ELR (cell line): Measurements from ENCODE around the gene GPR17.

Source experiments
- DNase-seq: peaks from one replicate; pipeline ENCODE4 v3.0.0-alpha.2; 2015; ENCODE audit warnings: low read depth

The GPR17 gene

GRCh38 chr2:127671557-127672302, 25.8 kb downstream of the GPR17 start:
- DNase-seq: no peak

- DNase-seq: peak; percentile 13
Measured at GRCh38 chr2:127672341-127673224, 26.6 kb downstream of the GPR17 start.

GRCh38 chr2:127673291-127674069, 27.5 kb downstream of the GPR17 start:
- DNase-seq: no peak

GRCh38 chr2:127674241-127675209, 28.6 kb downstream of the GPR17 start:
- peak; percentile 40 for DNase-seq

GRCh38 chr2:127675331-127676261, 29.6 kb downstream of the GPR17 start, which contains the start of gene LIMS2:
TSS of gene LIMS2 (minus strand) at chr2:127675530. CDS start at chr2:127675024, 506 bp downstream.
- peak; percentile 75 for DNase-seq

GRCh38 chr2:127676906-127677305, 31.0 kb downstream of the GPR17 start:
- DNase-seq: no peak

GRCh38 chr2:127678531-127678930, 32.6 kb downstream of the GPR17 start:
- DNase-seq: no peak

GRCh38 chr2:127678991-127679390, 33.0 kb downstream of the GPR17 start:
- DNase-seq: no peak

GRCh38 chr2:127679680-127680361, 33.9 kb downstream of the GPR17 start:
- no peak for DNase-seq

GRCh38 chr2:127680706-127681287, 34.8 kb downstream of the GPR17 start:
- no peak for DNase-seq

- no peak for DNase-seq
Measured at GRCh38 chr2:127681288-127681804, 35.4 kb downstream of the GPR17 start.

GRCh38 chr2:127681976-127682857, 36.3 kb downstream of the GPR17 start:
- DNase-seq: no peak

- no peak for DNase-seq
Measured at GRCh38 chr2:127683056-127683455, 37.1 kb downstream of the GPR17 start.

GRCh38 chr2:127683757-127684156, 37.8 kb downstream of the GPR17 start:
- DNase-seq: peak; percentile 40

- no peak for DNase-seq
Measured at GRCh38 chr2:127685410-127686080, 39.6 kb downstream of the GPR17 start.

- no peak for DNase-seq
Measured at GRCh38 chr2:127688405-127688804, 42.5 kb downstream of the GPR17 start.

- DNase-seq: no peak
Measured at GRCh38 chr2:127690696-127691095, 44.7 kb downstream of the GPR17 start.
